ENCODE results near the gene EPHB1.

The EPHB1 gene

GRCh38 chr3:135142530-135142929, 347.5 kb downstream of the EPHB1 start:
- DNase-seq: no peak

GRCh38 chr3:135143474-135143873, 348.4 kb downstream of the EPHB1 start:
- DNase-seq: no peak

DNA sequence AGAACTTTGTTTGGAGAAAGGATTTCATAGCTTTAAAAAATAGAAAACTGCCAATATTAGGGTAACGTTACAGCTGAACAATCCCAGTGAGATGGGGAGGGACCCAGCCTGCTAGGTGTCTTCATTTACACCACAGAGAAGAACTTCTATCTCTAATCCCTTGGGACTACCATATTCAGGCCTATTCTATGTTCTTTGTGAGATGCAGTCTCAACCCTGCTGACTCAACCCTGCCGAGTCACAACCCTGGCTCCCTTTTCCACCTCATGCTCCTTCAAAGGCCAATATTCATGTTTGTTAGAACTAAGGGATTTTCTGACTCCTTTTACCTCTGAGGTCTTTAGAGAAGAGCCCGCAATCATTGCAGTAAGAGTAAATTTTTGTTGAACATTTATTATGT, 350.5 kb downstream of the EPHB1 start:
- no peak for DNase-seq

- no peak for DNase-seq
Measured at GRCh38 chr3:135147657-135148056, 352.6 kb downstream of the EPHB1 start.

GRCh38 chr3:135148398-135149020, 353.4 kb downstream of the EPHB1 start:
- no peak for DNase-seq

DNA sequence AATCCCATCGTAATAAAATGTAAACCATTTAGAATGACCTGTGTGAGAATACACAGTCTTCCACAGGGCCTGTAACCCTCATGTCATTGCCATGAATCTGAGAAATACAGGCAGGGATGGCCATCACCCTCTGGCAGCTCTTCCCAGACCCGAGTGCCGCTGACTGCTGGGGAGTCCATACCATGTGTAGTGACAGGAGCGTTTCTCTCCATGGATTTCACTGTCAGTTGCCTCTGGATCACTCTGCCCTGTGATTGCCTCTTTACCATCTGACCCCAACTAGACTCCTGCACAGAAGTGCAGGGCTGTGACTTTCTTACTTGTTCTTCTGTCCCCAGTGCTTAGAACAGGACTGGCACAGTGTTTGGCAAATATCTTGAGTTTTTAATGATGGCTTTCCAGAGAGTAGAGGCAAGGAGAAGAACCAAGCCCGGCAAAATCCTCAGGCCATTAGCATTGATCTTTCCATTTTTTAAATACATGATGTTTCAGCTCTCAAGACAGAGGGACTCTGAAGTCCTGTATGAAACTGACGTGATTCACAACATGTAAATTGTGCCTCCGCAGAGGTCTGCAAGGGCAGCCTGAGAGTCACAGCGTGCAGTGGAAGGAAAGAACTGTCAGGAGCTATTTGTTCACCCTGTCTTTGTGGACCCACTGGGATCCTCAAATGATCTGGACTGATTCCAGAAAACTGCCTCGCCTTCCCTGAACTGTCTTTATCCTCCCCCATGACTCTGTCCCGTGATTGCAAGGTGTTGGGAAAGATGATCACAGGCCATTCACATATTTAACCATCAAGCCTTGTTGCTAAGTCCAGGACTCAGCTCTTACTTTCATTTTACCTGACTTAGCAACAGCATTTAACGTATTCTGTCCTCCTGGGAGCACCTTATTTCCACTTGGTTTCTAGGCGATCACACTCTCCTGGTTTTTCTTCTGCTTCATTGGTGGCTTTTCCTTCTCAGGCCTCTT, 354.9 kb downstream of the EPHB1 start:
- no peak for DNase-seq

DNA sequence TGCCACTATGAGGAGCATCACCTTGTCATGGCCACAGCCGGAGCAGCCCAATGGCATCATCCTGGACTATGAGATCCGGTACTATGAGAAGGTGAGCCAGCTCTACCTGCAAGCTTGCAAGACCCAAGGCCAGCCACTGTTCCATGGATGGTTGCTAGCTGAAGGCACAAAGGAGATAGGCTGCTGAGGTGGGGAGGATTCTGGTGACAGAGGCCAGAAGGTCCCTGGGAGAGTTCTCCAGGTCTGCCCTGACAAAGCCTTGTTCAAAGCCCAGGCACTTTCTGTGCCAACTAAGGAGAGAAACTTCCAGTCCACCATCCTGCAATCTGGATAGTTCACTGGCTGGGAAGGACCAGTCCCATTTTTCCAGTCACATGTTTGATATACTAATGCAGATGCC, 359.1 kb downstream of the EPHB1 start:
- DNase-seq: no peak

GRCh38 chr3:135155228-135155627, 360.2 kb downstream of the EPHB1 start:
- DNase-seq: no peak

DNA sequence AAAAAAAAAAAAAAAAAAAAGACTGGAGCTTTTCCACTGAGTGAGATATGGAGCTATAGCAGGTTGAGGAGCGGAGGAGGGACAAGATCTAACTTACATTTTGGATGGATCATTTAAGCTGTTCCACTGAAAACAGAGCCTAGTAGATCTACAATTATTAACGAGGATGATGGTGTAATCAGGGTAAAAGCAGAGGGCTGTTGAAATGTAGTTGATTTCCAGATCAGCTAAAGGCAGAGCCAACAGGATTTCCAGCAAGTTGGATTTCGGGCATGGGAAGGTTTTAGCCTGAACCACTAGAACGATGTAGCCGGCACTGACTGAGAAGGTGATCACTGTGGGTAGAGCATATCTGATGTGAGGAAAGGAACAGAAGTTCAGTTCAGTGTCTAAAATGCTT, 360.7 kb downstream of the EPHB1 start:
- no peak for DNase-seq

- no peak for DNase-seq
Measured at GRCh38 chr3:135157045-135157740, 362.1 kb downstream of the EPHB1 start.

DNA sequence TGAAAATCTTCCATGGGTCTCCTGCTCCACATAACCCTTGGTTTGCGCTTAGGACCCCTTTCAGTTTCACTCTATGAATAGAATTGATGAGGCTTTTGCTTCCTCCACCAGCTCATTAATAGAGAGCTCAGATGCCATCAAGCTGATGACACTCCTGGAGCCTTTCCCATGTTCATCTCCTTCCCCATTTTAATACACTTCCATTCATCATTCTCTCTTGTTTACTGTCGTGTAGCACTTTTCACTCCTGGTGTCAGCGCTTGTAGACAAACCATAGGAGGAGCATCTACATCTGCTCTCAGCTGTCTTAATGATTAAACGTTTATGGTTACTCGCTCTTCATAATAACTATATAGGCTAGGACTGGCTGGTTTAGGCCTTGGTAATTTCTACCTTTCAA, 363.5 kb downstream of the EPHB1 start:
- DNase-seq: no peak

GRCh38 chr3:135159681-135160247, 364.7 kb downstream of the EPHB1 start:
- no peak for DNase-seq

DNA sequence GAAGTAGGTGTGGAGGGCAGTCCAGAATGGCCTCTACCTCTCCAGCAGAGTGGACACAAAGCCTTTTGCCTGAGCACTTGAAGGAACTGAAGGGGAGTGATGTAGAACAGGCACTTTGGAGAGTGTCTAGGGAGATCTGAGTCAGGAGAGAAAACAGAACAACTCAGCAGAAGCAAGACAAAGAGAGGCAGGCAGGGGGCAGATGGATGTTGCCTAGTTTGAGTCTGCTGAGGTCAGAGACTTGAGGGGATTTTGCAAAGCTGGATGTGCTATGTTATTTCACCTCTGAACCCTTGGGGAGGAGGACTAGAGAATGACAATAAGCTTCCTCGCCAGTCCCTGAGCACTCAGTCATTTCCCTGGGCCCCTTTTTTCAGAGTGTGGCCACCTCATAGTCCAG, 366.4 kb downstream of the EPHB1 start:
- DNase-seq: no peak

DNA sequence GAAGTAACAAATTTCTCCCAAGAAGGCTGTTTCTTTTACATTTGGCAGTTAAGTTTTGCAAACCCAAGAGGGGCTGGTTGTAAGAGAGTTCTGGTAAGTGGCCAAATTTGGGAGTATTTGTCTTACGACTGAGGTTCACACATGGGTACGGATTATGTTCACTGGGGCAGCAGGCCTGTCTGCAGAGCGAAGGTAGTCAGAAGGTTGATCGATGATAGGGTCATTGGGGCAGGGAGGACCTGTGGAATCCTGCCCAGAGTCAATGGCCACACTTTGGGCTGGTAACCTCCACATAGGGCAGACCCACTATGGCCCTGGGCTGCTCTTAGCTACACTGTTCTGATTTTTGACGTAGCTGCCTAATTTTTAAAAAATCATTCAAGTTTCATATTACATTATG, 368.6 kb downstream of the EPHB1 start:
- DNase-seq: no peak

DNA sequence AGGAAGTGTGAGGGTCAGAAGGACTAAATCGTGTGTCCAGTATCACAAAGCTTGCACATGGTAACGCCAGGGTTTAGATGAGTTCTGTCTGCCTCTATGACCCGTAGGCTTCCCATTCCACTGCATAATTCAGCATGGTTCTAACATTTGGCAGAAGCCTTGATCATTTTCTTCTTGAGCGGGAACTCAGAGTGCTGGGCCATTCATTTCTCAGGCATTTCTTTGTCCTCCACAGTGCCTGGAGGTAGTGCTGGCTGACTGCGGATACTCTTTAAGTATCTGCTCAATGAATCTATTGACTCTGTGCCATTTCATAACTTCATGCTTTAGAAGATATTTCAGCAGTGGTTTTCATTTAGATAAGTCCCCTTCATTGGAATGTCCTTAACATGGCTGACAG, 370.2 kb downstream of the EPHB1 start:
- no peak for DNase-seq

GRCh38 chr3:135166266-135166825, 371.3 kb downstream of the EPHB1 start:
- no peak for DNase-seq

- no peak for DNase-seq
Measured at GRCh38 chr3:135168822-135169221, 373.8 kb downstream of the EPHB1 start.

DNA sequence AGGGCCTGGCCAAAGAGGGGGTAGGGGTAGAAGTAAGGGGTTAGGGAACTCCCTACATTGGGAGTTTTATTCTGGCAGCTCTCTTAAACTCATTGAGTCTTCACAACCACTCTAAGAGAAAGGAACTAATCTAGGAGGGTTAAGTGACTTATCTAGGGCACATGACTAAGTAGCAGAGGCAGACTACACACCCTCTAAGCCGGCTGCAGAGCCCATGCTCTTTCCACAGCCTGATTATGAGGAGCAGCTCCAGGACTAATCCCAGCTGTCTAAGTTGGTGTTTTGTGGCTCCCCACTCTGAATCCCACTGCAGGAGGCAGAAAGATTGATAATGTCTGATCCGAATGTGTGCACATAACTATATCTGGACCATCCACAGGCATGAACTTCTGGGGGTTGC, 374.6 kb downstream of the EPHB1 start:
- no peak for DNase-seq

DNA sequence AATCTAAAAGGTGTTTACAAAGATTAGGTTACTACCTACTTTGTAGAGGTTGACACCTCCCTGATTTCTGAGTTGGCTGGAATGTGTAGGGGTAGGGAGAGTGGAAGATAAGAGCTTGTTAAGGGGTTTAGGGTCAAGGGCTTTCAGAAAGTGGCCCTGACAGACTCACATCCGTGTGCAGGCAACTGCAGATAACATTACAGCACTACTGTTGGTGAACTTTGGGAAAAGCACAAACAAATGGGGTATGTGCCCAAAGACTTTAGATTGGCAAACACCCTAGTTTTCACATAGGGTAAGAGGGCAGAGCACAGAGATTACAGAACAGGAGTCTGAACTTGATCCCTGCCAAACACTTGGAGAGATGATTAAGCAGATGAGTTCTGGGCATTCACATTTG, 375.7 kb downstream of the EPHB1 start:
- DNase-seq: no peak

DNA sequence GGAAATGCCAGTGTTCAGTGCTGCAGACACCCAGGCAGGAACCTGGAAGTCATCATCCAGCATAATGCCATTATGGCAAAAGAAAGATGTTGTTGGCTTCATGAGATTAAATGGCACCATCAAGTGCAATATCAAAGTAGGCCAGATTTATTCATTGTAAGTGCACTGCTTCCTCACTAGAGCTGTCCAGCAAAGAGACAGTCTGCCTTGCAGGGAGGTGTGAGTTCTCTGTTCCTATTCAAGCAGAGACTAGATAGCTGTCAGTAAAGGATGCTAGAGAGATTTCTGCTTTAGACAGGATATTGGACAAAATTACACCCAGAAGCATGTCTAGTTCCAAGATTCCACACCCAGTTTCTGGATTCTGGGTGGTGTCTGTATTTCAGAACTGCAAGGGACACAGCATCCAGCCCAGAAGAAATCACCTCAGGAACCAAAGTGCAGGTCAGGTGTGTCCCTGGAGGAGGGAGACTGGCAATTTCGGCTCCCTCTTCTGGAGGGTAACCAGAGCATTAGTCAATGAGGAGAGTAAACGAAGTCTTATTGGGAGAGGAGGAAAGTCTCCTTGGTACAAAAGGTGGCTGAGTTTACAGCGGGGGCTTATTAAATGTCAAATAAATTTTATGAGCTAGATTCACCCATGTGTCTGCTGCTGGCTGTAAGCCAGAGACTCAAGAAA, 377.3 kb downstream of the EPHB1 start:
- DNase-seq: no peak

DNA sequence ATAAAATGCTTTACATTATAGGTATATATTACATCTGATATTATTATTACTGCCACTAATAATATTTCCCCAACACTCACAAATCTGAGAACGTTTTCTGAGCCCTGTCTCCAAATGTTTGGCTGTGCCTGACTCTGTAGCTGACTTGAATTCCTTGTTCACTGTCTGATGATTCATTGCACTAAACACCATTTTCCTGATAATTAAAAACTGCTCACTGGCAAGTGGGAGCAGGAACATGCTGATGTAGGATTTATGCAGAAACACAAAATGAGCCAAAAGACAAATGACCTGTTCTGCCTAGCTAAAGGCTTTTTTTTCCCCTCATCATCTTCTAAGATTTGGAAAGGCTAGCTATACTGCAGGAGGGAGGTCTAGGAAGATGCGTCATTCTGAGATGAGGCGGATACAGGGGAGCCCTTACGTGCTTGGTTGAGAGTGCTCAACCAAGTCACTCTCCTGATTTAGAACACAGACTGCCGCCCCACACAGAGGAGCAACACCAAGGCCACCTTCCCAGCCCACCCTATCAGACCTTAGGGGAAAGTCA, 380.7 kb downstream of the EPHB1 start:
- DNase-seq: no peak

DNA sequence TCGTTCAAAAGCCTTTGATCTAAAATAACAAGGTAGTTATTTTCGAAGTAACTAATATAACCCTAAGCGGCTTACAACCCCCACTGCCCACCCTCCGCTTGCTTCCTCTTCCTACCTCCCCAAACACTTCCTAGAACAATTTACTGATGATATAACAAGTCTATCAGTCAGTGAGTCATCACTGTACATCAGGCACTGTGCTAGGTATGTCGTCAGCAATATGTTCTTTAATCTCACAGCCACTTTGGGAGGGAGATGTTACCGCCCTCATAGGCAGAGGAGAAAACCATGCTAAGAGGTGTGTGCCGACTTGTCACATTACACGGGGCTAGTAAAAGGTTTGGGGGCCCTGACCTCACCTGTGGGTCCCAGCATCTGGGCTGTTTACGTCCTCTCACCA, 381.8 kb downstream of the EPHB1 start:
- DNase-seq: no peak
